CD4-positive, alpha-beta T cell treated with Interleukin-15 for 1 hour (primary cell): ENCODE measurements around the gene IQCM.

Experiments used
- DNase-seq: peaks from one replicate; pipeline ENCODE4 v3.0.0-alpha.2; 2020

IQCM gene

DNA sequence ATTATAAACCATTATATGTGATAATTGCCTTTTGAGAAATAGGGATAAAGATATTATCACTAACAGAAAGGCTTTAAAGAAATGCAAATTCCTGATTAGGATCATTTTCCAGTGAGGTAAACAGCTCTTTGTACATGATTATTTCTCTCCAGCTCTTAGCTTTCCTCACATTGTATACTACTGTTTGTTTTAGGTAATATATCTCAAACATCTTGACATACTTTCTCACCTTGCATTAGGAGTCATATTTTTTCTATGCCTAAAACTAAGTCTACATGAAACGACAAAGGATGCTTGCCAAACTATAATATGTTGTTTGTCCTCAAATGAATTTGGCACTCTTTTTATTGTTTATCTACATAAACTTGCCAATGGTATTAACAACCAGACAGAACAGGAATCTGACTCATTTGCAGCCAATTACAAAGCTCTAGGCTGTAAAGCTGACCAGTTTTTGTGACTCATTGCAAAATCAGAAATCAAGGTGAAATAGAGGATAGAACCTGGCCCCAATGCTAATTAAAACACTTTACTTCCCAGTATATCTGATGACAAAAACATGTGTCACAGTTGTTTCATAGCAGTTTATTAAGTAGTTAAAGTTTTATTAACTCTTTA lies 107.0 kb downstream of the IQCM start:
- no peak for DNase-seq

DNA sequence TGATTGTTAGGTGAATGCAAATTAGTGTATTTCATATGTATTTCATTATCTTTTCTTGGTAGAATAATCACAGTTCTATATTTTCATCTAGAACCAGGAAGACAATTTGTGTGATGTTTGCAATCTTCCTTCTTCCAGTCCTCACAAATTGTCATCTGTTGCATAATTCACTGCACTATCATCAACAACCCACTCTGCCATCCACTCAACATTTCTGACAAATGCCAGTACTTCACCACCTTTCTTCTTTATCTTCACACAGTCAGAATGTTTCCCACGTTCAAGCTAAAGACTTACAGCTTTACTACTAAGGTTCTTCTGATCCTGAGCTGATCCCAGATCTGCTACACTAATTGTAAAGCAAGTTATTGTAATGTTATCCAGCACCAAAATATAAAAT lies 107.8 kb downstream of the IQCM start:
- DNase-seq, result no peak

DNA sequence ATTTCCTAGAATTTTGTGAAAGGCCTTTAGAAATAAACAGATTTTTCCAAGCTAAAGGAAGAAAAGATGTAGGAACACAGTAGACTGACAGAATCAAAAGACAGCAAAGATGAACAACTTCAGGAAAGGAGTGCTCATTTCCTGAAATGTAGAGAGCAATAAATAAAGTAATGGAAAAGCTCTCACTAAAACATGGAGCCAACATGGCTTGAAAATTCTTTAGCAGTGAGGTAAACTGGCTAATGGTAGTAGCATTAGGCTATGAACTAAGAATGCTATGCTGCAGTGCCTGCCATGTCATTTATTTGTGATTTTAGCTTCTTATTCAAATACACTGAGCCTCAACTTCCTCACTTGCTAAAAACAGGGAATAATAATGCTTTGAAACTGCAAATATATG lies 108.7 kb downstream of the IQCM start:
- no peak for DNase-seq

DNA sequence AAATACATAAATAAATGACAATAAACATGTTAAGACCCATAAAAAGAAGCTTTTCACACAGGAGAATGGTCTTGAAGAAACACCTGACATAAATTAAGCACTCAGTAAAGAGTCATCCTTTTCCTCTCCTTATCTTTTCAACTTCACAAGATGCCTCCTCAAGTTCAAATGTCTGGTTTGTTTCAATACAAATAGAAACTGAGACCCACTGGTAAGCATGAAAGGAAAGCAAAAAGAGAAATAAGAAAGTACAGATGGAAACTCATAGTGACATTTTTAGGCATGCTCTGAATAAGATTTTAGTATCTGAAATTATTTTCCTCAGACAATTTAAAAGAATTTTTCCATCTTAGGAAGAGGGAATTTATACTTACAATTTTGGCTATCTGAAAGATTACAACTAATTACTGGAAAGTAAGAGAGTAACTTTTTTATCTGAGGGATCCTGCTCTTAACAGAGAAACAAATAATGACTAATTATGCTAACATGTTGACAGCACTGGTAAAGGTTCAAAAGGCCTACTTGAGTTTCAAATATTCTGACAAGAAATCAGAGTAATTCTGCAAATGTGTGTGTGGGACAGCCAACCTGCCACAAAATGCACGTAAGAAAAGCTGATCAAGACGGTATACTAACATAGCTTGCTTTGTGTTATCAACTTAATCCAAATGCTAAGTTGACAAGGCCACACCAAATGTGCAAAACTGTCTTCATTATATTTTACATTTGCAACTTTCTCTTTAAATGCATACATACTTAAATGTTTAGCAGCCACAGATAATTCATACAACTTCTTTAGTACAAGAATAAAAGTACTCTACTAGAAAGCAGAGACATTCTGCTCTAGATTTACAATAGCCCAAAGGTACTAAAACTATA lies 113.0 kb downstream of the IQCM start:
- no peak for DNase-seq

DNA sequence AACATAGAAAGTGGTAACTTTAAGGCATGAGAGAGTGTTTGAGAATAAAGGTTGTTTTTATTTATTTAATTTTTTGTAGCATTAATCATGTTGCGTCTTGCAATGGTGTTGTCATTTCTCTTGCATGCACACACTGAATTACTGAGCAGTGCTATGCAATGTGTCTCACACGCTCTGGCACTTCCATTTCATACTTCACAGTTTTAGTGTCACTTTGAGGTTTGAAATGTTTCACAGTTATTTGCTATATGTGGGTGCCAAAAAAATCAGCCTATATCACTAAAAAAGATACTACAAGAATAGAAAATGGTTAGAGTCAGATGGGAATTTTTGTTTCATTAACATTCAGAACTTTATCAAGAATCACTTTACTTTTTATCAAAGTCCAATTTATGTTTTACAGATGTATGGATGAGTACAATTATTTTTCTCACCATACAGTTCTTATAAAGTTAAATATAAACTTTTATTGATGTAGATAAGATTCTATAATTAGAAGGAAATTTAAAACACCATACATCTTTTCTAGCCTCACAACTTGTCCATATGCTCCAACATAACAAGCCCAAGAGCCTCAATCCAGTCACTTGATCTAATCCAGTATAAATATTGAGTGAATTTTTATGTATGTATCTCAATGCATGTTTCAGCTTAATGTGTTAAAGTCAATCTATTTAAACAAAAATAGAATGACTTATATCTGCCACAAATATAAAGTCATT lies 114.0 kb downstream of the IQCM start:
- DNase-seq, result no peak

DNA sequence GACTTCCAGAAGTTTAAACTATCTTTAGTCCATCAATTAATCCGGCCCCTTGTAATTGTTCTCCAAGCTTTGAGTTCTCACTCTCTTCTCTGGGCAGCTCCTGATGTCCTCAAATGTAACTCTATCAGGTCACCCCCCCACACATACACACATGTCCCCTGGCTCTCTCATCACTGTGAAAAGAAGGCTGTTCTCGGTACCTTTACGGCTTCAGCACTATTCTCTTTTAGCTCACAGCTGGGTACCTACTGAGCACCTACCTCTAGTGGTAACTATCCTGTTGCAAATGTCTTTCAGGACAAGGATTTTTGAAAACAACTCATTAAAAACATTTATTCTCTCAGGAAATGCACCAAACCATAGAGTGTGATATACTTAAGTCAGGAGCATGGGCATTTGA lies 115.4 kb downstream of the IQCM start:
- no peak for DNase-seq

DNA sequence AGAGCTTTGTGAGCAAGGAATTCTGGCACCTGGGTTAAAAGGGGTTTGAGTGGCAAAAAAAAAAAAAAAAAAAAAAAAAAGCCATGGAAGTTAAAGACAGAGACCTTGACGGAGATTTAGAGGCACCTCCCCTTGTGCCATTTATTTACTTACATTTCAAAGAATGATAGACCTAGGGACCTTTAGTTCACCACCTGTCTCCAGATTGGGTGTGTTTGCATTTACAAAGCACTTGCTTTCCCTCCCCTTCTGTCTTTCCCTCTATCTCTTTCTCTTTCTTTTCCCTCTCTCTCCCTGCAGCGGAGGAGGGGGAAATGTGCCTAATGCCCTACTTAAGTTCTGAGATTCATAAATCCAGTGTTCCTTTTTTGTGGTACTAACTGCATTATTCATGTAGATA lies 116.0 kb downstream of the IQCM start:
- no peak for DNase-seq

DNA sequence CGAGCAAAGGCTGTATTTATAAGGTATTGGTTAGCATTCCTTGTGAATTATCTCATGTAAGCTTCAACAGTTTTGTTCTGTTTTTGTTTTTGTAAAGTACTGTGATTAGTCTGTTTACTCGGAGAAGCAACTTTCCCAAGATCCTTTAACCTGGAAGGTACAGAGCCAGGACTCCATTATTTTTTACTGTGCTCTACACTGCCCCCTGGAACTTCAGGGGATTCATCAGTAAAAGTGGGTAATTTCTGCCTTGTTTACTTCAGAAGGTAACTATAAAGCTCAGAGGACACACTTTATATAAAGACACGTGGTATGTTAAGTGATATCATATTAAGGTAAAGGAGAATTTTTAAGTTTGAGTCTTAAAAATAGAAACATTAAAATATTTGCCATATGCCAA lies 124.9 kb downstream of the IQCM start:
- DNase-seq, result no peak

DNA sequence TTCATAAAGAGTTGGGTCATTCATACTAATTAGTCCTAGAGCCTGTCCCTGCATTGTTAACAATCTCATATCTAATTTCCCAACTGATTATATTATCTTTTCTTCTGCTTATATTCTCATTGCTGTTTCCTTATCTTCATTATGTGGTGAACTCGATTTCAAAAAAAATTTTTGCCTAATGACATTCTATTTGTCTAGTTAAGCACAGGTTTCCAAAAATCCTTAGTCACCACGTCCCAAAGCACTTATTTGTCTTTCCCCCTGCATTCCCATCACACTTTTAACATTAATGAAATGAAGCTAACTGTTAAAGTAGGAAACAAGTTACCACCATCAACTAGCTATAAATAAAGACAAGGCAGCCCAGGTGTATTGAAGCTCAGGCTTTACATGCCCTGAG lies 131.1 kb downstream of the IQCM start:
- DNase-seq, result no peak

DNA sequence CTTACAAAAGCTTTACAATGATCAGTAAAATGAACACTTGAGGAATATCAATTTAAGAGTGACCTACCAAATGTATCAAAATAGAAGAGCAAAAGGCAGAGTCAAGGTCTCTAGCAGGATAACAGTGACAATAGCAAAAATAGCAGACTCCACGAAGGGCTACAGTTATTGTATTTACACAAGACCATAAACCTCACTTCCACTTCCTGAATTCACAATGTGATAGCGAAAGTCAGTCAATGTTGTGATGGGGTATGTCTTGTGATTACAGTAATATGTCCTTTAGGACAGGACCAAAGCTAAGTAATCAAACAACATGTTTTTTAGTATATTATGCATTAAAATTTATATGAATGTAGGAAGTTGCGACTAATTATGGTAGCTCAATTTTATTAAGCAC lies 139.6 kb downstream of the IQCM start:
- no peak for DNase-seq

DNA sequence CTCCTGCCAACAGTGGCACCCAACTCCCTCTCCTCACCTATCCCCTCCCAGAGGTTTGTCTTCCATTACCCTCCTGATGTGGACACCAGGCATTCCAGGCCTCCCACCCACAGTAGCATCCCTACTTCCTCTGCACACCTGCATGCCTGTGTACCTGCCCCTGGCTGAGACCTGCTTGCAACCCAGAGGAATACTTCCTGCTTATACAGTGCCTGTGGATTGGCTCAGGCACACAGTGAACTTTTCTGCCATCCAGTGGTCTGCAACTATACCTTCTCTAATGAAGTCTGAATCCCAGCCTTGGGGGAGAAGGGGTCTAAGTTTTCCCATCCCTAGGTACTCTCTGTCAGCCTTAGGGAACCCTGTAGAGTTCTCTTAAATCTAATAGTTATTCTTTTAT lies 169.9 kb downstream of the IQCM start:
- DNase-seq, result no peak

DNA sequence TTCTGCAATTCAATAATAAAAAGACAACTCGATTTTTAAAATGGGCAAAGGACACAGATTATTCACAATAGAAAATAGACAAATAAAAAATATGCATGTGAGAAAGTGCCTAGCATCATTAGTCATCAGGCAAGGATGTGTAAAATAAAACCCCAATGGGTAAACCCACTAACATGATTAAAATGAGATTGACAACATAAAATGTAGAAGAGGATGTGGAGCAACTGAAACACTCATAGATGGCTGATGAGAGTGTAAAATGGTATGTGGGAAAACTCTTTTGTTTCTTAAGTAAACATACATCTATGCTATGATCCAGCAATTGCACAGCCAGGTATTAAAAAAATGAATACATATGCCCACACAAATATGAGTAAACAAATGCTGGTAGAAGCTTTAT lies 177.6 kb downstream of the IQCM start:
- DNase-seq, result no peak

DNA sequence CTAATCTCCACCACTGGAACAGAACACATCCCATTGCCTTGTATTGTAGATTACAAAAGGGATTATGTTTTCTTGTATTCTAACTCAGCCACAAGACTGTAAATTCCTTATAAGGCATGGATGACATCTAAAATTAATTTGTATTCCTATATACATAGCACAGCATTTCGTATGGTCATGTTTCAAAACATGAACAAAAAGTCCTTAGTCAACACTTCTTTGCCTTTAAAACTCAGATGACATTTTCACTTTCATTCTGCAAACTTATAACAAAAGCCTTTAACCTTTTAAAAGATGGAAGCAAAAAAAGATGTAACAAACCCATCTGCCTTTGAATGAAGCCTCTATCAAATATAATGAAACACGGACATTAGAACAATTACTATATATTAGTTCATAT lies 181.3 kb downstream of the IQCM start:
- DNase-seq, result no peak

DNA sequence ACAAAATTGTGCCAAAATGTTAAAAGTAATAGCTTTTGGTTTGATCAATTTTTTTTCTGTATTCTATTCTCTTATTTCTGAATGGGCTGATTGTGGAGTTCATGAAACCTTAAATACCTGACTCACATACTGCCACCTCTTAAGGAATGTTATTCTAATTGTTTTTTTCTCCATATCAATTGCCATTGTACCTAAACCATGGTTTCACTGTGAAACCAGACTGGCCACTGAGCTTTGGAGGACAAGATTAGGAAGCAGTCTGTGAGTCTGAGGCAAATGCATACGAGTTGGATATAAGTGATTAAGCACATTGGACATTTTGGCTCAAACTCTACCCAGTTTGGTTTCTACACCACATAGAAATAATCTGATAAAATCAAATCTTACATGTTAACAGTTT lies 184.0 kb downstream of the IQCM start:
- no peak for DNase-seq

DNA sequence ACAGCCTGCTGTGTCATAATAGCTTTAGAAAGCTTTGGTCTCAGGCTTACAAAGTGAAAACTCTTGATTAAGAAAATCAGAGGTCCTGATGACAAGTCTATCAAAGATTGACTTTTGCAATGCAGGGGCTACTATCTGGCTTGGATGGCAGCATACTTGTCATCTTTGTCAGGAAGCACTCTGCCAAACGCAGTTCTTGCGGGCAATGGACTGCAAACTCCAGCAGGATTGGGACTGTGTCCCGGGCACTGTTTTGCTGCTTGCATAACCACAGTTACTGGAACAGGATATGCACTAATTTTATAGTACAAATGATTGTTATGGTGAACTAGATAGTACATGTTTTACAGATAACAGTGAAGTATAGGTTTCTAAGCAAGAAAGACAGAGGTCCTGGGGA lies 185.6 kb downstream of the IQCM start:
- DNase-seq, result no peak

DNA sequence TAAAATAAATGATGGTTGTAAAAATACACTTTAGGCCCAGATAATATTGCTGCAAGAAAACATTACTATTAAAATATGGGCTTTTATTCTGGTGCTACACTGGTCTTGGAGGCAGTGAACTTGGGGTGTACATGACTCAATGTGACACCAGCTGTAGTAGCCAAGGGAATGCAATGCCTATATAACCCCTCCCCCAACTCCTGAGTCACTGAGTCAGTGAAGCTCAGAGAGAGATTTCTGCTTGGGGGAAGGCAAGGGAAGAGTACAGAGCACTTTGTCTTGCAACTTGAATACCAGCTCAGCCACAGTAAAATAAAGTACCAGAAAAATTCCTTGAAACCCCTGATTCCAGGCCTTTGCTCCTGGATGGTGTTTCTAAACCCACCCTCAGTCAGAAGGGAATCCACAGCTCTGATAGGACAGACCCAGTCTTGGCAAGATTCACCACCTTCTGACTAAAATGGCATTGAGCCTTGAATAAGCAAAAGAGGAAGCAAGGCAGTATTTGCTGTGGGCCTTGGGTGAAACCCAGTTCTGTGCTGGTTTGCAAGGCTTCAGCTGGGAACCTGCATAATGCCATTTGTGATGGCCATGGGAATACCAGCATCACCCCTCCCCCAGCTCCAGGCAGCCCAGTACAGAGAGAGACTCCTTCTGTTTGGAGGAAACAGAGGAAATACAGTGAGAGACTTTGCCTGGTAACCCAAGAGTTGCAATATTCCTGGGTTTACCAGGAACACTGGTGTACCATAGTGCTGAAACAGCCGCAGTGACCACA lies 209.9 kb downstream of the IQCM start:
- DNase-seq, result no peak

DNA sequence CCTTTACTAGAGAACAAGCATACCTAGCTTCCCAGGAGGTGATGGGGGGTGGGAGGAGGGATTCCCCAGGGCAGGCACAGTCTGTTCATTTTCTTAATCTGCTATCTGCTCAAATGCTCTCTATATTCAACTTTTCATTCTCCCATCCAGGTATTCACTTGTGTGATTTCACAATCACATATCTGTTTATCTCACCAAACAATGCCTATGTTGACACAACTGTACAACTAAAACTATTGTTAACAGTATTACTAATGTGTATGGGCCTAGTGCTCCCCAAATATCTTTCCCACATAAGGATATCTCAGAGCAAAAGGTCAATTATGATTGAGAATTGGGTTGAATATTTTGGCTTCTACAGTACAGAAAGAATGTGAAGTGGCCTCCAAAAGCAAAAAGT lies 210.8 kb downstream of the IQCM start:
- no peak for DNase-seq

DNA sequence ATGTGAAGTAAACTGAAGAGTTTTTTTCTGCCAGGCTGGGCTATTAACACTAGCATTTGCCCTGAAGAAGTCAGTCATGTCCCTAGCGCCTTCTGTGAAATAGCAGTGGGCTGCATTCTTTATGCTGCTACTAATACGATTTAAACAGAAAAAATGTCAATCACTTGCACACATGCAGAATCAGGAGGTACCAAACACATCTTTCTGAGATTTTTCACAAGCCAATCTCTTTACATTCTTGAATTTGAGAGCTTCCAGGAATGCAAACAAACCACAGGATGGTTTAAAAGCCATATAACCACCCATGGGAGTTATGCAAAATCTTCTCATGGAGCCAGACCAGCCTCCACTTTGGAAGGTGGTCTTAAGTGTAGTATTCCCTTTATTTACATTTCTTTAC lies 220.1 kb downstream of the IQCM start:
- no peak for DNase-seq

DNA sequence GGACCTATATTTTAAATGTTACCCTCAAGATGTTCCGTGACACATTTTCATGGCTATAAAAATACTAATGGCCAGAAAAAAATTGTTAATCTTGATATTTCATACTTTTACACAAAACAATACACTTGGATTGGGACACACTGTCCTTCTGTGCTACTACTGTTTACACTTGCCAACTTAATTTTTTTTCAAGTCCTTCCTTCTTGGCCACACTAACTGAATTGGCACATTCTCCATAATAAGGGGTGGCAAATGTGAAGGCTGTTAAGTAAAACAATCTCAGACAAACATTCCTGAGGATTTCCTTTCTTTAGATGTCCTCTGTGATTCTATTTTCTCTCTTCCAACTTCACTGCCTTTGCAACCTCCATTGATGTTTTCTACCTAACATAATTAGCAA lies 225.8 kb downstream of the IQCM start:
- no peak for DNase-seq

DNA sequence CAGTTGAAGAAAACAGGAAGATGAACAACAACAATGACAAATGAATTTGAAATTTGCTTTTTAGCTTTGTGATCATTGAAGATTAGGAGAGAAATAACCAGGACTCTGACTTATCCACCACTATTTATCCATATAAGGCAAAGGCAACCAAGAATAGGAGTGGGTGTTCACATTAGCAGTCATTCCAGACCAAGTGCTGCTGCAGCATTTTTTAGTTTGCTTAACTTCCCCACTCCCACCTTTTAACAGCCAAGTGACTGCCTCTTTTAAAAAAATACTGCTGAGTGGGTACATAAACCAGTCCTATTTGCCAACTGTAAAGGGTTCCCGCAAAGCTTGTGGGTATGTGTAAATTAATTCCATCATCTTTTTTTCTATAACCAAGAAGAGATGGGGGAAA lies 230.9 kb downstream of the IQCM start:
- no peak for DNase-seq

DNA sequence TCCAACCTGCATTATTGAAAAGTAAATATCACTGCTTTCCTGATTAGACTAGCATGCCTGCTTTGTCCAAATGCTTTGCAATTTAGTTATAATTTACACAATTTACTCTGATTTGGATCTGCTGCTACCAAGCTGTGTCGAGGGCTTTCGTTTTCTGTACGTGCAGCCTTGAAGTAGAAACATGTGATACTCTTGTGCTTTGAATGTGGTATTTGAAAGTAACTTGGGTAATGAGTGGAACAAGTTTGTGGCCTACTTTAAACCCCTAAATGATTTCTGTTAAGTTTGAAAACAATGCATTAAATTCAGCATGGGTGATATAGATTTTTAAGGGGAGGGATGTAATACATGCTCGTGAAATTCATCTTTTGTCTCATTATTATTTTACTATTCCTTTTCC lies 240.7 kb downstream of the IQCM start:
- no peak for DNase-seq

DNA sequence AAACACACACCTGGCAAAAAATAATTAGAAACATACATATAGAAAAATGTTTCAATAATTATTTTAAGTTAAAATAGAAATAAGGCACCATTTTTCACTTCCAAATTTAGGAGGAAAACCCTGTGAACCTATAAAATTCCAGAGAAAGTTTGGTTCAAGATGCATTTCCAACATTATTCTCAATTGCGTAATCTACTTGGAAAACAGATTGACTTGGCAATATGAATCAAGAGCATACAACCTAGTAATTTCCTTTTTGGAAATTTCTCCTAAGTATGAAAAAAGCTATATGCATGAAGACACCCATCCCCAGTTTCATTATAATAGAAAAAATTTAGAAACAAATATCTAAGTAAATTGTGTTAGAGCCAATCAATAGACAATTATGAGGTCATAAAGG lies 242.9 kb downstream of the IQCM start:
- DNase-seq, result no peak

DNA sequence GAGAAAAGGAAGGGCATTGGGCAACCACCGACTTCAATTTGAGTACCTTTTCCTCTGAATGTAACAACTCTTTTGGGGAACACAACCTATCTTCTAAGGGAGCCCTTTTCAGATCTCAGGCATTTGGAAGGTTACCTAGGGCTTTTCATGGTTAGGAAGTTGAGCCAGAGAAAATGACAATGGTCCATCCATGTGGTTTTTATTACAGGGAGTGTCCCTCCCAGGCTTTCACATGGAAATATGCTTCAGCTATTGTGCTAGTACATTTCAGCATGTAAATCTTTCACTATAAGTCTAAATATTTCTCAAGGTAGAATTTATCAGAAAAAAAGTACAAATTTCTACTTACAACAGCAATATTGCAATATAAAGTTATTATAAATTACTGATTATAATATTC lies 259.8 kb downstream of the IQCM start:
- DNase-seq, result no peak
